IMR-90 (cell line): ENCODE results near the gene ST3GAL3. TPM values are rescaled to one million over a fixed set of nuclear protein-coding genes. Genes with fewer than 3 reads are reported as not detected.

Source experiments
- ATAC-seq: fragments of 200-7000 bp; cut with Tn5 transposase; 2 replicates; pipeline ENCODE4 v1.9.1; 2020; ENCODE audit warnings: low read depth, mild to moderate bottlenecking, moderate library complexity
- BruUV-seq: library from RNA; stranded (reverse); fragments of 400-500 nt; replicated peaks from 2 replicates; lab custom pipeline; 2021; lab: Mats Ljungman, UMichigan
- CTCF ChIA-PET: fragments of 300-600 bp; formaldehyde crosslinking; extraction: SDS; loops from one replicate; lab custom pipeline; 2021; ENCODE audit warnings: antibody characterized with exemption; lab: Yijun Ruan, JAX
- POLR2A ChIA-PET: fragments of 300-600 bp; sonication (Branson Sonifier 250); formaldehyde crosslinking; loops from one replicate; lab custom pipeline; 2022; ENCODE audit warnings: antibody characterized with exemption; ENCODE audit not compliant: unreplicated experiment; lab: Charles Lee
- DNase-seq: peaks from one replicate; pipeline ENCODE4 v3.0.0; 2013
- H2AFZ ChIP-seq: replicated peaks from 2 replicates; pipeline ENCODE3; 2013; ENCODE audit warnings: low read length, mild to moderate bottlenecking; ENCODE audit not compliant: poor library complexity
- H2AK5ac ChIP-seq: 2 replicates; pipeline ENCODE4 v1.6.1; 2013; ENCODE audit warnings: low read depth, low read length, inconsistent platforms
- H2AK9ac ChIP-seq: replicated peaks from 2 replicates; pipeline ENCODE3; 2013; ENCODE audit warnings: mild to moderate bottlenecking, low read depth, low read length, moderate library complexity; ENCODE audit not compliant: poor library complexity
- H2BK120ac ChIP-seq: 2 replicates; pipeline ENCODE4 v1.6.1; 2013; ENCODE audit warnings: low read depth, low read length, inconsistent platforms
- H2BK15ac ChIP-seq: 3 replicates; pipeline ENCODE4 v1.6.1; 2013; ENCODE audit warnings: low read depth, low read length, inconsistent platforms
- H2BK20ac ChIP-seq: 2 replicates; pipeline ENCODE4 v1.6.1; 2013; ENCODE audit warnings: low read depth, mild to moderate bottlenecking, inconsistent platforms, low read length, moderate library complexity
- H2BK5ac ChIP-seq: 2 replicates; pipeline ENCODE4 v1.6.1; 2013; ENCODE audit warnings: mild to moderate bottlenecking, low read depth, low read length, inconsistent platforms; ENCODE audit not compliant: poor library complexity, severe bottlenecking
- H3K14ac ChIP-seq: replicated peaks from 2 replicates; pipeline ENCODE4 v1.6.1; 2013; ENCODE audit warnings: low read depth, low read length, inconsistent platforms
- H3K18ac ChIP-seq: 2 replicates; pipeline ENCODE4 v1.6.1; 2013; ENCODE audit warnings: low read depth, low read length, control low read depth
- H3K23ac ChIP-seq: 2 replicates; pipeline ENCODE4 v1.6.1; 2013; ENCODE audit warnings: low read depth, low read length, inconsistent platforms
- H3K27ac ChIP-seq: 2 replicates; pipeline ENCODE4 v1.5.1; 2013; ENCODE audit warnings: mild to moderate bottlenecking, control low read depth, low read length; ENCODE audit not compliant: insufficient read depth
- H3K27me3 ChIP-seq: 2 replicates; pipeline ENCODE4 v1.6.1; 2013; ENCODE audit warnings: low read length; ENCODE audit not compliant: control insufficient read depth, insufficient read depth
- H3K36me3 ChIP-seq: 2 replicates; pipeline ENCODE4 v1.6.1; 2013; ENCODE audit warnings: low read length, mixed read lengths; ENCODE audit not compliant: control insufficient read depth, insufficient read depth
- H3K4ac ChIP-seq: 2 replicates; pipeline ENCODE4 v1.6.1; 2013; ENCODE audit warnings: low read depth, low read length, inconsistent platforms
- H3K4me1 ChIP-seq: 2 replicates; pipeline ENCODE4 v1.6.1; 2013; ENCODE audit warnings: low read length, mixed read lengths; ENCODE audit not compliant: control insufficient read depth, insufficient read depth
- H3K4me2 ChIP-seq: 2 replicates; pipeline ENCODE4 v1.6.1; 2013; ENCODE audit warnings: low read depth, mild to moderate bottlenecking, control low read depth, low read length, moderate library complexity
- H3K4me3 ChIP-seq: 2 replicates; pipeline ENCODE4 v1.5.1; 2013; ENCODE audit warnings: low read depth, mild to moderate bottlenecking, control low read depth, low read length, moderate library complexity; ENCODE audit not compliant: insufficient read depth
- H3K56ac ChIP-seq: 2 replicates; pipeline ENCODE4 v1.6.1; 2013; ENCODE audit warnings: low read length, inconsistent platforms; ENCODE audit not compliant: insufficient read depth; ENCODE audit errors: extremely low read depth
- H3K79me1 ChIP-seq, 2 experiments: 2 replicates each; pipeline ENCODE4 v1.6.1; 2013; ENCODE audit warnings: low read length in 2 of 2, inconsistent platforms in 1 of 2, low read depth in 1 of 2
- H3K9ac ChIP-seq: 2 replicates; pipeline ENCODE4 v1.6.1; 2013; ENCODE audit warnings: low read depth, low read length, control low read depth
- H3K9me1 ChIP-seq: 2 replicates; pipeline ENCODE4 v1.6.1; 2013; ENCODE audit warnings: low read length, inconsistent platforms; ENCODE audit not compliant: insufficient read depth
- H3K9me3 ChIP-seq: 2 replicates; pipeline ENCODE4 v1.6.1; 2013; ENCODE audit warnings: low read length; ENCODE audit not compliant: control insufficient read depth, insufficient read depth
- H4K20me1 ChIP-seq: 2 replicates; pipeline ENCODE4 v1.6.1; 2013; ENCODE audit warnings: low read length, inconsistent platforms; ENCODE audit not compliant: insufficient read depth
- H4K5ac ChIP-seq: 2 replicates; pipeline ENCODE4 v1.6.1; 2013; ENCODE audit warnings: mild to moderate bottlenecking, low read depth, low read length, control low read depth
- H4K8ac ChIP-seq, 2 experiments: 2 replicates each; pipeline ENCODE4 v1.6.1; 2013; ENCODE audit warnings: low read depth in 2 of 2, low read length in 2 of 2, control low read depth in 1 of 2, inconsistent platforms in 1 of 2
- H4K91ac ChIP-seq: 2 replicates; pipeline ENCODE4 v1.6.1; 2013; ENCODE audit warnings: low read depth, low read length, inconsistent platforms; ENCODE audit not compliant: insufficient read depth
- CEBPB ChIP-seq: IDR thresholded peaks from 2 replicates; pipeline ENCODE4 v1.6.1; 2012; ENCODE audit warnings: low read depth, low read length, improper control_type of control experiment
- ELK1 ChIP-seq: fragments of 150-350 bp; IDR thresholded peaks from 2 replicates; pipeline ENCODE4 v1.6.1; 2016; ENCODE audit warnings: low read depth, mild to moderate bottlenecking, low read length, moderate library complexity, borderline replicate concordance
- POLR2A ChIP-seq: IDR thresholded peaks from 2 replicates; pipeline ENCODE4 v1.6.1; 2012; ENCODE audit warnings: mild to moderate bottlenecking, low read depth, low read length
- WGBS, 2 experiments: methylation state at CpG; one replicate each; pipeline versions ENCODE4 v1.1.5 to v1.1.7; 2013; ENCODE audit warnings: missing lambda C conversion rate in 2 of 2; ENCODE audit not compliant: insufficient read length in 1 of 2; ENCODE audit errors: extremely low coverage in 2 of 2; 5-methylcytosine and 5-hydroxymethylcytosine counted together
- dilution Hi-C: fragments of 300-500 bp; cut with HindIII; formaldehyde crosslinking; loops from one replicate; pipeline ENCODE4 v1.14.3; 2018; ENCODE audit warnings: low sequenced_read_pairs; ENCODE audit not compliant: unreplicated experiment
- in situ Hi-C: fragments of 300-500 bp; cut with MboI; formaldehyde crosslinking; loops from 3 replicates; pipeline ENCODE4 v1.14.3; 2019; ENCODE audit warnings: low sequenced_read_pairs, inconsistent platforms, mixed read lengths
- intact Hi-C: fragments of 100-400 bp; cut with micrococcal nuclease; formaldehyde crosslinking; loops from 2 replicates; pipeline ENCODE4 v1.10.0; 2022
- polyA plus RNA-seq, 3 experiments: library from polyadenylated mRNA; depleted of rRNA; stranded (reverse); fragments of >200 nt; gene quantifications; 2 replicates each; pipeline ENCODE4 v1.2.3, GENCODE V29; 2012; ENCODE audit warnings: low replicate concordance in 1 of 3
- total RNA-seq: library from RNA; depleted of rRNA; stranded (reverse); fragments of >200 nt; gene quantifications from 2 replicates; pipeline ENCODE4 v1.2.3, GENCODE V29; 2012

Gene ST3GAL3
- total and polyA plus RNA-seq, 2 of the 4 experiments (the other 2 are of a cell fraction): 12.0 to 14.8 TPM

DNA sequence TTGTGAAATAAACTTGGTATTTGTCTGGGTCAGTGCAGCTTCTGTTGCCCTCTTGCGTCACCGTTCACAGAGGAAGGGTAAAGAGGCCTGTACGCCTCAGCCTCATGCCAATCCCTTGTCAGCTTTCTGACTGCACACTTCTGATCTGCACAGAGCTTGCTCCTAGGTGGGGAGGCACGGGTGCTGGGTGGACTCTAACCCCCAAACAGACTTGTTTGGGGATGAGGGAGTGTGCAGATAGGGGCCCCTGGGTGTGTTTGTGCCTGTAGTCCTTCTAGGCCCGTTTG is 270.9 kb downstream of the ST3GAL3 start:
- no peak overlapping the region for H2BK120ac ChIP-seq
- dilution Hi-C loops: no loop called here
- no peak overlapping the region for H2BK20ac ChIP-seq
- no peak for ATAC-seq
- H4K20me1 ChIP-seq: peaks cover 47% of the 10 kb centered on the region
- TF ChIP-seq POLR2A (0 out of 2 replicates have a peak, but pooled peaks have one; percentile 4), CEBPB (peak; percentile 60), ELK1 (no peak)
- H3K4me3 ChIP-seq: 0 out of 2 replicates have a peak overlapping the region, but pooled peaks have one; percentile 72
- peaks cover 23% of the 10 kb centered on the region for H3K4me1 ChIP-seq
- H3K9me3 ChIP-seq: no peaks in the 10 kb centered on the region
- peak overlapping the region; percentile 21 for H2AK9ac ChIP-seq
- H3K27me3 ChIP-seq: no peaks in the 10 kb centered on the region
- 72% methylated on average over 4 of the region's 5 CpGs; no CpG with 5 or more reads in 1 of the 2 experiments for WGBS, 2 experiments
- no peak overlapping the region for H3K56ac ChIP-seq
- no peak overlapping the region for H4K91ac ChIP-seq
- H3K9me1 ChIP-seq: peaks cover 43% of the 10 kb centered on the region
- peak overlapping the region; percentile 79; the same call in 1 of the 2 replicates for H3K27ac ChIP-seq
- peak overlapping the region; percentile 89; the same call in 1 of the 2 replicates for H3K9ac ChIP-seq
- no peak overlapping the region for H2BK15ac ChIP-seq
- no peak overlapping the region for H2AK5ac ChIP-seq
- intact Hi-C loops: no loop called here
- peak overlapping the region; percentile 39; the same call in 1 of the 2 replicates for H3K4ac ChIP-seq
- H3K14ac ChIP-seq: 0 out of 2 replicates have a peak overlapping the region, but pooled peaks have one; percentile 19
- H4K5ac ChIP-seq: no peak overlapping the region
- no peak for DNase-seq
- H3K79me1 ChIP-seq: peaks cover 47 to 76% of the 10 kb centered on the region in 2 experiments; a peak in 3 of 4 replicates
- H3K4me2 ChIP-seq: peak overlapping the region; percentile 91
- H2BK5ac ChIP-seq: no peak overlapping the region
- peak overlapping the region; percentile 93 for H2AFZ ChIP-seq
- no TSS peak for BruUV-seq
- H3K23ac ChIP-seq: peak overlapping the region; percentile 77; the same call in 1 of the 2 replicates
- in situ Hi-C loops: no loop called here
- CTCF ChIA-PET: no interaction called here
- H3K36me3 ChIP-seq: peaks cover 35% of the 10 kb centered on the region
- no peak overlapping the region for H3K18ac ChIP-seq
- H4K8ac ChIP-seq: 0 out of 4 replicates have a peak overlapping the region, but pooled peaks have one; percentile 76 to 79
- POLR2A ChIA-PET: no interaction called here
